CD4-positive, alpha-beta T cell treated with Interleukin-4 for 4 hours (primary cell): ENCODE results near the gene NAGLU.

Source experiments
- DNase-seq: peaks from one replicate; pipeline ENCODE4 v3.0.0-alpha.2; 2020

Gene NAGLU

GRCh38 chr17:42536048-42536371 is at the start of gene NAGLU:
NAGLU (plus strand) TSS chr17:42536241; CDS start chr17:42536273, 32 bp downstream.
- peak; percentile 73 for DNase-seq

GRCh38 chr17:42488032-42488431 is 48.0 kb upstream of the NAGLU start:
- no peak for DNase-seq

GRCh38 chr17:42493319-42493718 is 42.7 kb upstream of the NAGLU start:
- no peak for DNase-seq

- no peak for DNase-seq
Observed at GRCh38 chr17:42494673-42495072, 41.4 kb upstream of the NAGLU start.

GRCh38 chr17:42498828-42499227 is 37.2 kb upstream of the NAGLU start:
- no peak for DNase-seq

- DNase-seq: no peak
Observed at GRCh38 chr17:42502091-42502490, 34.0 kb upstream of the NAGLU start.

- DNase-seq: no peak
Observed at GRCh38 chr17:42502926-42503325, 33.1 kb upstream of the NAGLU start.

- DNase-seq: no peak
Observed at GRCh38 chr17:42507671-42508070, 28.4 kb upstream of the NAGLU start.

- no peak for DNase-seq
Observed at GRCh38 chr17:42508426-42509165, 27.4 kb upstream of the NAGLU start.

- DNase-seq: no peak
Observed at GRCh38 chr17:42509409-42509808, 26.6 kb upstream of the NAGLU start.

GRCh38 chr17:42509841-42510240 is 26.2 kb upstream of the NAGLU start:
- no peak for DNase-seq

- no peak for DNase-seq
Observed at GRCh38 chr17:42512246-42512645, 23.8 kb upstream of the NAGLU start.

GRCh38 chr17:42512733-42513251 is 23.2 kb upstream of the NAGLU start:
- no peak for DNase-seq

GRCh38 chr17:42513686-42514085 is 22.4 kb upstream of the NAGLU start:
- DNase-seq: no peak

GRCh38 chr17:42514279-42514678 is 21.8 kb upstream of the NAGLU start:
- no peak for DNase-seq

- no peak for DNase-seq
Observed at GRCh38 chr17:42514867-42515266, 21.2 kb upstream of the NAGLU start.

GRCh38 chr17:42517516-42517915 is 18.5 kb upstream of the NAGLU start:
- peak; percentile 69 for DNase-seq

- no peak for DNase-seq
Observed at GRCh38 chr17:42518046-42518754, 17.8 kb upstream of the NAGLU start.

- DNase-seq: no peak
Observed at GRCh38 chr17:42518755-42519545, 17.1 kb upstream of the NAGLU start.

- no peak for DNase-seq
Observed at GRCh38 chr17:42519546-42520491, 16.2 kb upstream of the NAGLU start.

- DNase-seq: no peak
Observed at GRCh38 chr17:42520540-42520951, 15.5 kb upstream of the NAGLU start.

- no peak for DNase-seq
Observed at GRCh38 chr17:42521036-42521435, 15.0 kb upstream of the NAGLU start.
